ENCODE results near the gene ESRRB.

ESRRB gene

DNA sequence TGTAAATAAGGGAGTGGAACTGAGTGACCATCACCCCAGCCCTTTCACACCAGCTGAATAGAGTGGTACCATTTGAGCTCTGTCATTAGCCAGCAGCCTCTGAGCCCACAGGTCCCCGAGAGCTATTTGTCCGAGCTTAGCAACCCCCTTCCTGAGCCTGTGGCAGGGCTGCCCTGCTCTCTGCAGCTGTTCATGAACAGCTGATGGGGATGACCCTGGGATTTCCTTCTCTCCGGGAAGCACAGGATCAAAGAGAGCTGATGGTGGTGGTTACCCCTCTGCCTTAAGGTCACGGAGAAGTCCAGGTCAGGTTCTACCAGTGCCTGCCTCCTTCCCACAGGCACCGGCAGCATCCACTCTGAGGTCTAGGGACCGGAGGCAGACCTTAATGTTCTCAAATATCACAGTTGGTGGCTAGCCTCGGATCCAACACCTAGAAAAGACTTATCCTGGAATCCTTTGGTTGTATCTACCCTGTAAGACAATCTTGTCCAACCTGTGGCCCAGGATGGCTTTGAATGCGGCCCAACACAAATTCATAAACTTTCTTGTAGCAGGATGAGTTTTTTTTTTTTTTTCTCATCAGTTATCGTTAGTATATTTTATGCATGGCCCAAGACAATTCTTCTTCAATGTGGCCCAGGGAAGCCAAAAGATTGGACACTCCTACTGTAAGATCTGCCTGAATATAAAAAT lies 81.1 kb downstream of the ESRRB start:
- Histone ChIP-seq H3K27ac (ENCODE audit: extremely low read depth, low read depth, low read length) (no peak overlapping the region), H3K4me3 (ENCODE audit: low read depth, low read length) (no peak overlapping the region), H3K9me3 (ENCODE audit: control insufficient read depth, insufficient read depth, low read depth, low read length) (no peaks in the 10 kb centered on the region), H3K4me1 (ENCODE audit: control insufficient read depth, insufficient read depth, low read length) (no peaks in the 10 kb centered on the region), H3K36me3 (ENCODE audit: control insufficient read depth in 2 of 2, insufficient read depth in 1 of 2, low read length in 2 of 2) (no peaks in the 10 kb centered on the region)
- no peak for TF ChIP-seq ZNF837 (tag by site-specific recombination; IDR thresholded peaks at IDR 0.05)
- TF ChIP-seq ZNF555 (tag by site-specific recombination; conservative IDR thresholded peaks at IDR 0.05) = no peak
- TF ChIP-seq, protein P1, sequence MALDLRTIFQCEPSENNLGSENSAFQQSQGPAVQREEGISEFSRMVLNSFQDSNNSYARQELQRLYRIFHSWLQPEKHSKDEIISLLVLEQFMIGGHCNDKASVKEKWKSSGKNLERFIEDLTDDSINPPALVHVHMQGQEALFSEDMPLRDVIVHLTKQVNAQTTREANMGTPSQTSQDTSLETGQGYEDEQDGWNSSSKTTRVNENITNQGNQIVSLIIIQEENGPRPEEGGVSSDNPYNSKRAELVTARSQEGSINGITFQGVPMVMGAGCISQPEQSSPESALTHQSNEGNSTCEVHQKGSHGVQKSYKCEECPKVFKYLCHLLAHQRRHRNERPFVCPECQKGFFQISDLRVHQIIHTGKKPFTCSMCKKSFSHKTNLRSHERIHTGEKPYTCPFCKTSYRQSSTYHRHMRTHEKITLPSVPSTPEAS (tag by site-specific recombination; IDR thresholded peaks at IDR 0.05) = no peak
- TF ChIP-seq, protein P2, sequence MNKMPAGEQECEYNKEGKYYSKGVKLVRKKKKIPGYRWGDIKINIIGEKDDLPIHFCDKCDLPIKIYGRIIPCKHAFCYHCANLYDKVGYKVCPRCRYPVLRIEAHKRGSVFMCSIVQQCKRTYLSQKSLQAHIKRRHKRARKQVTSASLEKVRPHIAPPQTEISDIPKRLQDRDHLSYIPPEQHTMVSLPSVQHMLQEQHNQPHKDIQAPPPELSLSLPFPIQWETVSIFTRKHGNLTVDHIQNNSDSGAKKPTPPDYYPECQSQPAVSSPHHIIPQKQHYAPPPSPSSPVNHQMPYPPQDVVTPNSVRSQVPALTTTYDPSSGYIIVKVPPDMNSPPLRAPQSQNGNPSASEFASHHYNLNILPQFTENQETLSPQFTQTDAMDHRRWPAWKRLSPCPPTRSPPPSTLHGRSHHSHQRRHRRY (tag by site-specific recombination; IDR thresholded peaks at IDR 0.05) = no peak
- no peak for TF ChIP-seq ZNF146 (tag by site-specific recombination; IDR thresholded peaks at IDR 0.05)
- no peak for TF ChIP-seq ZNF747 (tag by site-specific recombination; IDR thresholded peaks at IDR 0.05)
- CTCF ChIA-PET = interaction anchor here (0.6 to 2.5 kb wide), 15 partner anchors 10 to 1235 kb away, joined by 3 to 17 read pairs (median 5); no protein-coding TSS in a partner anchor
- POLR2A ChIA-PET = no interaction called here

DNA sequence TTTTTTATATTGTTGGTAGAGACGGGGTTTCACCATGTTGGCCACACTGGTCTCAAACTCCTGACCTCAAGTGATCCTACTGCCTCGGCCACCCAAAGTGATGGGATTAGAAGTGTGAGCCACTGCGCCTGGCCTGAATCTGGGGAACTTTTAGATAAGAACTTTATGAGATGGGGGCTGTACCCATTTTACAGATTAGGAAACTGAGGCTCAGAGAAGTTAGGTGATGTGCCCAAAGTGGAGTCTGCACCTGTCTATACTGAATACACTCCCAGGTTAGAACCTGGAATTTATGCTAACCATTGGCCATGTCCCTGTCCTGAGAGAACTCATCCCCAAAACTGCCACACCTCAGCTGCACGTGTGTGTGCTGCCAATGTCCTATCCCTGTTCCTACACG lies 81.9 kb downstream of the ESRRB start:
- H3K4me1 ChIP-seq (ENCODE audit: control insufficient read depth, insufficient read depth, low read length) = no peaks in the 10 kb centered on the region
- ChIA-PET POLR2A (no interaction called here), CTCF (no interaction called here)
- no peaks in the 10 kb centered on the region for H3K36me3 ChIP-seq (ENCODE audit: control insufficient read depth in 2 of 2, insufficient read depth in 1 of 2, low read length in 2 of 2)
- H3K9me3 ChIP-seq (ENCODE audit: control insufficient read depth, insufficient read depth, low read depth, low read length) = no peaks in the 10 kb centered on the region
- no peak overlapping the region for H3K4me3 ChIP-seq (ENCODE audit: low read depth, low read length)
- H3K27ac ChIP-seq (ENCODE audit: extremely low read depth, low read depth, low read length) = no peak overlapping the region
- TF ChIP-seq, protein P3, sequence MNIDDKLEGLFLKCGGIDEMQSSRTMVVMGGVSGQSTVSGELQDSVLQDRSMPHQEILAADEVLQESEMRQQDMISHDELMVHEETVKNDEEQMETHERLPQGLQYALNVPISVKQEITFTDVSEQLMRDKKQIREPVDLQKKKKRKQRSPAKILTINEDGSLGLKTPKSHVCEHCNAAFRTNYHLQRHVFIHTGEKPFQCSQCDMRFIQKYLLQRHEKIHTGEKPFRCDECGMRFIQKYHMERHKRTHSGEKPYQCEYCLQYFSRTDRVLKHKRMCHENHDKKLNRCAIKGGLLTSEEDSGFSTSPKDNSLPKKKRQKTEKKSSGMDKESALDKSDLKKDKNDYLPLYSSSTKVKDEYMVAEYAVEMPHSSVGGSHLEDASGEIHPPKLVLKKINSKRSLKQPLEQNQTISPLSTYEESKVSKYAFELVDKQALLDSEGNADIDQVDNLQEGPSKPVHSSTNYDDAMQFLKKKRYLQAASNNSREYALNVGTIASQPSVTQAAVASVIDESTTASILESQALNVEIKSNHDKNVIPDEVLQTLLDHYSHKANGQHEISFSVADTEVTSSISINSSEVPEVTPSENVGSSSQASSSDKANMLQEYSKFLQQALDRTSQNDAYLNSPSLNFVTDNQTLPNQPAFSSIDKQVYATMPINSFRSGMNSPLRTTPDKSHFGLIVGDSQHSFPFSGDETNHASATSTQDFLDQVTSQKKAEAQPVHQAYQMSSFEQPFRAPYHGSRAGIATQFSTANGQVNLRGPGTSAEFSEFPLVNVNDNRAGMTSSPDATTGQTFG (tag by site-specific recombination; IDR thresholded peaks at IDR 0.05; ENCODE audit: borderline replicate concordance) = no peak
- TF ChIP-seq ZNF302 (tag by site-specific recombination; IDR thresholded peaks at IDR 0.05; ENCODE audit: low read depth) (no peak), GLI4 (tag by site-specific recombination; IDR thresholded peaks at IDR 0.05) (no peak), ZNF423 (tag by site-specific recombination; IDR thresholded peaks at IDR 0.05) (no peak), ZNF830 (tag by site-specific recombination; IDR thresholded peaks at IDR 0.05; ENCODE audit: low read depth) (no peak), SALL2 (tag by site-specific recombination; IDR thresholded peaks at IDR 0.05; ENCODE audit: borderline replicate concordance) (no peak), ZNF404 (tag by site-specific recombination; IDR thresholded peaks at IDR 0.05) (no peak)
- TF ChIP-seq, protein P4, sequence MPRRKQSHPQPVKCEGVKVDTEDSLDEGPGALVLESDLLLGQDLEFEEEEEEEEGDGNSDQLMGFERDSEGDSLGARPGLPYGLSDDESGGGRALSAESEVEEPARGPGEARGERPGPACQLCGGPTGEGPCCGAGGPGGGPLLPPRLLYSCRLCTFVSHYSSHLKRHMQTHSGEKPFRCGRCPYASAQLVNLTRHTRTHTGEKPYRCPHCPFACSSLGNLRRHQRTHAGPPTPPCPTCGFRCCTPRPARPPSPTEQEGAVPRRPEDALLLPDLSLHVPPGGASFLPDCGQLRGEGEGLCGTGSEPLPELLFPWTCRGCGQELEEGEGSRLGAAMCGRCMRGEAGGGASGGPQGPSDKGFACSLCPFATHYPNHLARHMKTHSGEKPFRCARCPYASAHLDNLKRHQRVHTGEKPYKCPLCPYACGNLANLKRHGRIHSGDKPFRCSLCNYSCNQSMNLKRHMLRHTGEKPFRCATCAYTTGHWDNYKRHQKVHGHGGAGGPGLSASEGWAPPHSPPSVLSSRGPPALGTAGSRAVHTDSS (tag by site-specific recombination; IDR thresholded peaks at IDR 0.05) = no peak
- TF ChIP-seq, protein P5, sequence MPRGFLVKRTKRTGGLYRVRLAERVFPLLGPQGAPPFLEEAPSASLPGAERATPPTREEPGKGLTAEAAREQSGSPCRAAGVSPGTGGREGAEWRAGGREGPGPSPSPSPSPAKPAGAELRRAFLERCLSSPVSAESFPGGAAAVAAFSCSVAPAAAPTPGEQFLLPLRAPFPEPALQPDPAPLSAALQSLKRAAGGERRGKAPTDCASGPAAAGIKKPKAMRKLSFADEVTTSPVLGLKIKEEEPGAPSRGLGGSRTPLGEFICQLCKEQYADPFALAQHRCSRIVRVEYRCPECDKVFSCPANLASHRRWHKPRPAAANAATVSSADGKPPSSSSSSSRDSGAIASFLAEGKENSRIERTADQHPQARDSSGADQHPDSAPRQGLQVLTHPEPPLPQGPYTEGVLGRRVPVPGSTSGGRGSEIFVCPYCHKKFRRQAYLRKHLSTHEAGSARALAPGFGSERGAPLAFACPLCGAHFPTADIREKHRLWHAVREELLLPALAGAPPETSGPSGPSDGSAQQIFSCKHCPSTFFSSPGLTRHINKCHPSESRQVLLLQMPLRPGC (tag by site-specific recombination; IDR thresholded peaks at IDR 0.05) = no peak
- TF ChIP-seq, protein P6, sequence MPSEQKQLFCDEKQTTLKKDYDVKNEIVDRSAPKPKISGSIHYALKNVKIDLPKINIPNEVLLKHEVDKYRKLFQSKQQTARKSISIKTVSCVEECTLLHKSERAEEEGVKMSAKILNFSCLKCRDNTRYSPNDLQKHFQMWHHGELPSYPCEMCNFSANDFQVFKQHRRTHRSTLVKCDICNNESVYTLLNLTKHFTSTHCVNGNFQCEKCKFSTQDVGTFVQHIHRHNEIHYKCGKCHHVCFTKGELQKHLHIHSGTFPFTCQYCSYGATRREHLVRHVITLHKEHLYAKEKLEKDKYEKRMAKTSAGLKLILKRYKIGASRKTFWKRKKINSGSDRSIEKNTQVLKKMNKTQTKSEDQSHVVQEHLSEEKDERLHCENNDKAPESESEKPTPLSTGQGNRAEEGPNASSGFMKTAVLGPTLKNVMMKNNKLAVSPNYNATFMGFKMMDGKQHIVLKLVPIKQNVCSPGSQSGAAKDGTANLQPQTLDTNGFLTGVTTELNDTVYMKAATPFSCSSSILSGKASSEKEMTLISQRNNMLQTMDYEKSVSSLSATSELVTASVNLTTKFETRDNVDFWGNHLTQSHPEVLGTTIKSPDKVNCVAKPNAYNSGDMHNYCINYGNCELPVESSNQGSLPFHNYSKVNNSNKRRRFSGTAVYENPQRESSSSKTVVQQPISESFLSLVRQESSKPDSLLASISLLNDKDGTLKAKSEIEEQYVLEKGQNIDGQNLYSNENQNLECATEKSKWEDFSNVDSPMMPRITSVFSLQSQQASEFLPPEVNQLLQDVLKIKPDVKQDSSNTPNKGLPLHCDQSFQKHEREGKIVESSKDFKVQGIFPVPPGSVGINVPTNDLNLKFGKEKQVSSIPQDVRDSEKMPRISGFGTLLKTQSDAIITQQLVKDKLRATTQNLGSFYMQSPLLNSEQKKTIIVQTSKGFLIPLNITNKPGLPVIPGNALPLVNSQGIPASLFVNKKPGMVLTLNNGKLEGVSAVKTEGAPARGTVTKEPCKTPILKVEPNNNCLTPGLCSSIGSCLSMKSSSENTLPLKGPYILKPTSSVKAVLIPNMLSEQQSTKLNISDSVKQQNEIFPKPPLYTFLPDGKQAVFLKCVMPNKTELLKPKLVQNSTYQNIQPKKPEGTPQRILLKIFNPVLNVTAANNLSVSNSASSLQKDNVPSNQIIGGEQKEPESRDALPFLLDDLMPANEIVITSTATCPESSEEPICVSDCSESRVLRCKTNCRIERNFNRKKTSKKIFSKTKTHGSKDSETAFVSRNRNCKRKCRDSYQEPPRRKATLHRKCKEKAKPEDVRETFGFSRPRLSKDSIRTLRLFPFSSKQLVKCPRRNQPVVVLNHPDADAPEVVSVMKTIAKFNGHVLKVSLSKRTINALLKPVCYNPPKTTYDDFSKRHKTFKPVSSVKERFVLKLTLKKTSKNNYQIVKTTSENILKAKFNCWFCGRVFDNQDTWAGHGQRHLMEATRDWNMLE (tag by site-specific recombination; conservative IDR thresholded peaks at IDR 0.05; ENCODE audit: low read depth) = no peak
- TF ChIP-seq, protein P7, sequence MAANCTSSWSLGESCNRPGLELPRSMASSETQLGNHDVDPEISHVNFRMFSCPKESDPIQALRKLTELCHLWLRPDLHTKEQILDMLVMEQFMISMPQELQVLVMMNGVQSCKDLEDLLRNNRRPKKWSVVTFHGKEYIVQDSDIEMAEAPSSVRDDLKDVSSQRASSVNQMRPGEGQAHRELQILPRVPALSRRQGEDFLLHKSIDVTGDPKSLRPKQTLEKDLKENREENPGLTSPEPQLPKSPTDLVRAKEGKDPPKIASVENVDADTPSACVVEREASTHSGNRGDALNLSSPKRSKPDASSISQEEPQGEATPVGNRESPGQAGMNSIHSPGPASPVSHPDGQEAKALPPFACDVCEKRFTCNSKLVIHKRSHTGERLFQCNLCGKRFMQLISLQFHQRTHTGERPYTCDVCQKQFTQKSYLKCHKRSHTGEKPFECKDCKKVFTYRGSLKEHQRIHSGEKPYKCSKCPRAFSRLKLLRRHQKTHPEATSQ (tag by site-specific recombination; IDR thresholded peaks at IDR 0.05) = no peak
